Glutamatergic neuron (in vitro differentiated cells): Measurements from ENCODE around the gene PRICKLE4. TPM values are rescaled to one million over a fixed set of nuclear protein-coding genes. Genes with fewer than 3 reads are reported as not detected.

Experiments used
- DNase-seq: peaks from one replicate; pipeline ENCODE4 v3.0.0; 2022
- H3K27ac Mint-ChIP-seq: one replicate; pipeline ENCODE4 v1.8.0; 2020; ENCODE audit warnings: mild to moderate bottlenecking, mixed read lengths, inconsistent platforms; ENCODE audit not compliant: unreplicated experiment
- H3K27me3 Mint-ChIP-seq: one replicate; pipeline ENCODE4 v1.8.0; 2020; ENCODE audit warnings: mild to moderate bottlenecking, moderate library complexity, mixed read lengths, inconsistent platforms; ENCODE audit not compliant: unreplicated experiment
- H3K36me3 Mint-ChIP-seq: one replicate; pipeline ENCODE4 v1.8.0; 2020; ENCODE audit warnings: mild to moderate bottlenecking, mixed read lengths, inconsistent platforms; ENCODE audit not compliant: unreplicated experiment
- H3K4me1 Mint-ChIP-seq: one replicate; pipeline ENCODE4 v1.8.0; 2020; ENCODE audit warnings: mild to moderate bottlenecking, low read depth, mixed read lengths, inconsistent platforms; ENCODE audit not compliant: unreplicated experiment
- H3K4me3 Mint-ChIP-seq: one replicate; pipeline ENCODE4 v1.8.0; 2020; ENCODE audit warnings: mild to moderate bottlenecking, mixed read lengths, inconsistent platforms; ENCODE audit not compliant: unreplicated experiment
- H3K9me3 Mint-ChIP-seq: one replicate; pipeline ENCODE4 v1.8.0; 2020; ENCODE audit warnings: mild to moderate bottlenecking, moderate library complexity, mixed read lengths, inconsistent platforms; ENCODE audit not compliant: unreplicated experiment
- CTCF ChIP-seq: fragments of 200-600 bp; sonication (generic); IDR thresholded peaks from one replicate; pipeline ENCODE4 v1.5.0; 2021; ENCODE audit not compliant: partially characterized antibody, unreplicated experiment
- total RNA-seq: library from RNA; stranded (reverse); fragmentation: NEBNext Ultra II Directional; extraction: Animal tissue kit (Norgen Biotek cat#: 25700); gene quantifications from one replicate; pipeline ENCODE4 v1.2.1, GENCODE V29; 2021; ENCODE audit not compliant: unreplicated experiment

The PRICKLE4 gene
- total RNA-seq, 1 donor from 2014 or later = 2.3 TPM

DNA sequence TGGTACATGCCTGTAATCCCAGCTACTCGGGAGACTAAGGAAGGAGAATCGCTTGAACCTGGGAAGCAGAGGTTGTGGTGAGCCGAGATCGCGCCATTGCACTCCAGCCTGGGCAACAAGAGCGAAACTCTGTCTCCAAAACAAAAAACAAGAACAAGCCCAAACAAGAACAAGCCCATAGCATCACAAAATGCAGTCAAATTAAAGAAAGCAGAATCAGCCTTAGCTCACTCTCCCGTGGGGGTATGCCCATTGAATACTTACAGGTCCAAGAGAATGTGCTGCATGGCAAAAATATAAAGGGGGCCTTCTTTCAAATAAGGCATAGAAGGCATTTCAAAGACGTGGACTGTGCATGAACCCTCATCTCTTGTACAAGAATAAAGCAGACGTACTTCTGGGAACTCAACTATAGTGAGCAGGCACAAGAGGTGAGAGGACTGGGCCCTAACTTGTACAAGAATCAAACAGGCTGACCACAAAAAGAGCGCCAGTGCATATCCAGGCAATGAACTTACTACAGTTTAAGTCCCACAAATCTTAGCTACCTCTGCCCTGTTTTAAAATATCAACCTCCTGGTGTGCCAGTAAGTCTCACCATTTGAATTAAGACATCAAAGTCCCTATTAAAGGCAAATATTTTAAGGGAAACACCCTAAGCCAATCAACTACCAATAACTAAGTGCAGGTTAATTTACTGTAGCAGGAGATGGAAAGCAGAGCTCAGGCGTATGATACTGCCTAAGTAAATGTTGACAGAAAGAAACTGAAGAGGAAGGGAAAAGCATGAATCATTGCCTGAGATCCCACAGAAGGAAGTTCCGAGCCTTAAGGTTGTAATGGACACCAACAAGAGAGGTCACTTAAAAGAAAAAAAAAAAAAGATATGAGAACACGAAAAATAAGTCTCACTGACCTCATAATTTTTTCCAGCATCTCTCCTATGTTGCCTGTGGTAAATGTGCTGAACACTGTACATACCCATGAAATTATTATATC lies 44.3 kb downstream of the PRICKLE4 start:
- Mint-ChIP-seq H3K27ac (no peak overlapping the region), H3K4me3 (no peak overlapping the region), H3K4me1 (no peaks in the 10 kb centered on the region), H3K27me3 (no peaks in the 10 kb centered on the region), H3K9me3 (no peaks in the 10 kb centered on the region), H3K36me3 (no peaks in the 10 kb centered on the region)
- DNase-seq = no peak
- no peak for TF ChIP-seq CTCF

DNA sequence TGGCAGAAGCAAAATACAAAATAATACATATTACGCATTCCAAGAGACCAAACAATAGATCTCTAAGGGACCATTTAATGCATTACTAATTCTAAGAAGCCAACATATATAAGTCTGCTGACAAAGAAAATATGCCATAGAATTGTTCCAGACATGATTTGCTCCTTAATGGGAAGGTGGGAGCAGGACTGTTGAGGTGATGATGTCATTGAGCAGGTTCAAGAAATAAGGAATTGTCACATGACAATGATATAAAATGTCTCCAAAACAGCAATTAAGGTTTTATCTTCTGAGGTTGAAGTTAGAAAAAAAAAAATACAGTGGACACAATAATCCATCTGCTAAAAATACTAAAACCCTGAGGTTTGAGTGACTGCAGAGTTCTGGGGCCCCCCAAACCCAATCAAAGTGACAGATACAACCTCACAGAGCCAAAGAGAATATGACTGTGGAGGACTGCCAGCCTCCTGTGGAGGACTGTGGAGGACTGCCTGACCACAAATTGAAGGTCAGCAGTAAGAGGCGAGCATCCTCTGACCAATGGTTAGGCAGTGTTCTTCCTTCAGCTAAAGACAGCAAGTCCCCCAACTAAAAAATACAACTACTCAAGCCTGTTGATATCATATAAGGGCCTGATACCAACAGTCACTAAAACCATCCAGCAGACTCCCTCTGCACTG lies 45.9 kb downstream of the PRICKLE4 start:
- TF ChIP-seq CTCF = no peak
- no peak for DNase-seq
- Mint-ChIP-seq H3K27me3 (no peaks in the 10 kb centered on the region), H3K4me3 (no peak overlapping the region), H3K9me3 (no peaks in the 10 kb centered on the region), H3K4me1 (no peaks in the 10 kb centered on the region), H3K27ac (no peak overlapping the region), H3K36me3 (no peaks in the 10 kb centered on the region)

DNA sequence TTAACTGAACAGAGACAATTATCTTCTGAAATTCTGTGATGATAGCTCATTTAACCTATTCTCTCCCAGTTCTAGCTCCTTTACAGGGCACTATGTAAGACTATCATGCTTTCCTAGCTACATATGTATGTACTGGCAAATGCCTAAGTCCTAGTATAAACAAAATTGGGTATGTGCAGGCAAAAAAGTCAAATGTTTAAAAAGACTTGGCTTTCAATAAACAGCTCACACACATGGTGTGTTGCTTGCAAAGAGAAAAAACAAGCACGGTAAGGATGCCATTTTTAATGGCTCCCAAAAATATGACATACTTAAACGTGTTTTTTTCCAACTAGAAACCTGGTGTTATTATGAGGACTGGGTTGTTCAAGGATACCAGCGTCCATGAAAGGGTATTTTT lies 51.7 kb downstream of the PRICKLE4 start:
- Mint-ChIP-seq H3K27ac (no peak overlapping the region), H3K9me3 (no peaks in the 10 kb centered on the region), H3K4me3 (no peak overlapping the region), H3K36me3 (peaks cover 7% of the 10 kb centered on the region), H3K27me3 (no peaks in the 10 kb centered on the region), H3K4me1 (no peaks in the 10 kb centered on the region)
- no peak for TF ChIP-seq CTCF
- no peak for DNase-seq

DNA sequence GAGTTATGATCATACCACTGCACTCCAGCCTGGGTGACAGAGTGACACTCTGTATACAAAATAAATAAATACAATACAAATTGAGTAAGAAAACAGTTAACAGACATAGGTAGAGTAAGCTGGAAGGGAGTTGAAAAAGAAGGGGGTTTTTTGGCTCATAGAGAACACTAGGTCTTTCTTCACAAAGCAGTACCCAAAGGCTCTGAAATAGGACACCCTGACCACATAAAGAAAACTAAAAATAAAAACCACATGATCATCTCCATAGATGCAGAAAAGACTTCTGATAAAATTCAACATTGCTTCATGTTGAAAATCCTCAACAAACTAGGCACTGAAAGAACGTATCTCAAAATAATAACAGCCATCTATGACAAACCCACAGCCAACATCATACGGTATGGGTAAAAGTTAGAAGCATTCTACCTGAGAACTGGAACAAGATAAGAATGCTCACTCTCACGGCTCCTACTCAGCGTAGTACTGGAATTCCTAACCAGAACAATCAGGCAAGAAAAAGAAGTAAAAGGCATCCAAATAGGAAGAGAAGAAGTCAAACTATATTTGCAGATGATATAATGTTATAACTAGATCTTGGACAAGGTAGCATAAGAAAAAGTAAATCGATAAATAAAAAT lies 55.6 kb downstream of the PRICKLE4 start:
- H3K9me3 Mint-ChIP-seq = no peaks in the 10 kb centered on the region
- no peak overlapping the region for H3K27ac Mint-ChIP-seq
- peaks cover 4% of the 10 kb centered on the region for H3K4me1 Mint-ChIP-seq
- no peaks in the 10 kb centered on the region for H3K27me3 Mint-ChIP-seq
- H3K36me3 Mint-ChIP-seq = peaks cover 10% of the 10 kb centered on the region
- no peak for DNase-seq
- TF ChIP-seq CTCF = no peak
- H3K4me3 Mint-ChIP-seq = no peak overlapping the region
